CD4-positive, alpha-beta T cell treated with Interleukin-1 beta for 1 hour (primary cell): ENCODE data around the gene RAC2.

Source experiments
- DNase-seq, 2 donors: peaks; one replicate each; pipeline ENCODE4 v3.0.0-alpha.2; 2020 to 2022

RAC2 gene

GRCh38 chr22:37215890-37216289, 28.2 kb downstream of the RAC2 start:
- no peak for DNase-seq

- DNase-seq: no peak
Observed at GRCh38 chr22:37214731-37215030, 29.4 kb downstream of the RAC2 start.

DNA sequence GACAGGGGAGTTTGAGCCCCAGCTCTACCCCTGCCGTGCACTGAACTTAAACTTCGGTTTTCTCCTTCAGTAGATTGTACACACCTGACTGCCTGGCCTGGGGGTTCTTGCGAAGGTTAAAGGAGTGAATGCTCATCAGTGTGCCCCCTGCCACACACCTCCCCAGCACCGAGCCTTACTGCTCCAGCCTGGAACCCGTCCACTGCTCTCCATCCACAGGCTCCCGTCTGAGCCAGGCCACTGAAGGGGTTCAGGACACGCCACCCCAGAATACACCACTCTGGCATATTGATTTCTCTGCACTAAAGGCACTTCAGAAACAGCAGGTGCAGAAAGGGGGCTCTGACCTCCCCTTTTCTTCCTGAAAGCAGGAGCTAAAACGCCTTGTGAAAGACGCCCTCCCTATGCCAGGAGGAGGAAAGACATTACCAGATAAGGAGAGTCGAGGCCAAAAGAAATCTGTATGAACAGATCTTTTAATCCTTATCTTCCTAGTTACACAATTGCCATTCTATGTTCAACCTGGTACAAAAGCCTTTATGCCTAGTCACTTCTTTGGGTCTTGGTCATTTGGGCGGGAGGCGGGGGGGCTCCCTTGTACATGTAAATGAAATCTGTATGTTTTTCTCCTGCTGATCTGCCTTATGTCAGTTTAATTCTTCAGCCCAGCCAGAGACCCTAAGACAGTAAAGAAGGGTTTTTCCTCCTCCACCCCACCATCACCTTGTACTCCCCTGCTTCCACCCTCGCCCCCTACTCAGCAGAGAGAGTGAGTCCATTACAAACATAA, 29.9 kb downstream of the RAC2 start:
- no peak for DNase-seq

DNA sequence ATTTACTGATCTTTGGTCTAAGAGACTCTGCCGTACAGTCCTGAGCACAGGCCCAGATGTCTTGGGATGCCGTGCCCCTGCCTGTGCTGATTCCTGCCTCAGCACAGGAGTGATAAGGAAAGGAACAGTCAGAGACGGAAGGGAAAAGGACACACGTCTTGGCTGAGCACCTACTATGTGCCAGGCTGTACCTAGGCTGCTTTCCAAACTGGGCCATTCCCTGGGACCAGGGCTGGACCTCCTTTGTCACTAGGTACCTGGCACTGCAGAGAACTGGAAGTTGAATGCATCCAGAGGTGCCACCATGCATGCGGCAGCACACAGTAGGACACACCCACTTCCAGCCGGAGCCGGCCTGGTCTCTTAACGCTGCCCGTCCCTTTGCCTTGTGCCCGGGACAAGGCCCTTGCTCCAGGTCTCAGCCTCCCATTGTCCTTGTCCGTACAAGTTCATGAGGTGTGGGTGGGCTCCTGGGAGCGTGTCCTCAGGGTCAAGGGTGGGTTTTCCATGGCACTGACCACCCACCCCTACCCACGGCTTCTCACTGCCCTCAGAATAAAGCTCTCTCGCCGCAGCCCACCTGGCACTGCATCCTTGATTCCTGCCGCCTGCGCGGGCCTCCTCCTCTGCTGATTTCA, 30.7 kb downstream of the RAC2 start:
- DNase-seq: no peak

- DNase-seq: no peak
Observed at GRCh38 chr22:37212174-37212906, 31.7 kb downstream of the RAC2 start, which contains the start of gene SSTR3. SSTR3 (minus strand) TSS chr22:37212477; CDS start chr22:37207803, 4,674 bp downstream.

DNA sequence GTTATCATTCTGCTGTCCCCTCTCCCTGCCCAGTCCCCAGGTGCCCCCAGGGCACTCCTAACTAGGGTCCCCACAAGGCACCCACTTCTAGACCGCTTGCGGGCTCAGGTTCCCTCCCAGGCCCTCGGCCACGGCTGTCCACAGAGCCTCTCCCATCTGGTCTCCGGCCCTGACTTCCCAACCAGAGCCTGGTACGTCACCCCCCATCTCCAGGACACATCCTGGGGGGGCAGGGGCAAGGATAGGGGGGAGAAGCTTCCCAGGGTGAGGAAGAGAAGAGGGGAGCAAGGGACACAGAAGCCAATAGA, 32.2 kb downstream of the RAC2 start:
- DNase-seq: no peak

- no peak for DNase-seq
Observed at GRCh38 chr22:37211075-37211865, 32.8 kb downstream of the RAC2 start.

DNA sequence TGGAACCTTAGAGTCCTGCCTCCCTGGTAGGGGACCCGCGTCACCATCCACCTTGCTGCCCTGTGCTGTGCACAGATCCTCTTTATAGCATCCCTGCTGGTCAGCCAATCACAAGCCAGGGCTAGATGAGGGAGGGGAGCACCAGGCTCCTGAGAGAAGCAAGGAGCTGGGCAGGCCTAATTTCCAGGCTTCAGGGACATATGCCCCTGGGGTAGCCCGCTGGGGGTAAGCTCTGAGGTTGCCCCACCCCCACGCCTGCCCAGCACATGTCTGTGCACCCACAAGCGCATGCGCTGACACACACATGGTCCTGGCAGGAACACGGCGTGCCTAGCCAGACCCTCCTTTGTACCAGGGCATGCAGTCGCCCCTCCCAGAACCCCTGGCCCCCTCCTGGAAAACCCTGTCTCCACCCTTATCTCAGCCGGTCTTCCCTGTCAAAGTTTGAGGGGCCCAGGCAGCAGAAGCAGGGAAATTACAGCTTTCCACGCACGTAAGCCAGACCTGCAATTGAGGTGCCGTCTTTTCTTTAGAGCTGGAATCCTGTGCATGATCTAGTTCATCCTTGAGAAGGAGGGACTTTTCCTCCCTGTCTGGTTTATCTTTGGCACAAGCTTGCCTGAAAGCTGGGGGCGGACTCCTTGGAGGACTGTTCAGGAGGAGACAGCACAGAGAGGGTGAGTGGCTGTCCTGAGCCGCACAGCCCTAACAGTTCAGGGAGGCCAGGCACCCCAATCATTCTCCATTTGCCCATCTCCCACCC, 33.8 kb downstream of the RAC2 start:
- no peak for DNase-seq

DNA sequence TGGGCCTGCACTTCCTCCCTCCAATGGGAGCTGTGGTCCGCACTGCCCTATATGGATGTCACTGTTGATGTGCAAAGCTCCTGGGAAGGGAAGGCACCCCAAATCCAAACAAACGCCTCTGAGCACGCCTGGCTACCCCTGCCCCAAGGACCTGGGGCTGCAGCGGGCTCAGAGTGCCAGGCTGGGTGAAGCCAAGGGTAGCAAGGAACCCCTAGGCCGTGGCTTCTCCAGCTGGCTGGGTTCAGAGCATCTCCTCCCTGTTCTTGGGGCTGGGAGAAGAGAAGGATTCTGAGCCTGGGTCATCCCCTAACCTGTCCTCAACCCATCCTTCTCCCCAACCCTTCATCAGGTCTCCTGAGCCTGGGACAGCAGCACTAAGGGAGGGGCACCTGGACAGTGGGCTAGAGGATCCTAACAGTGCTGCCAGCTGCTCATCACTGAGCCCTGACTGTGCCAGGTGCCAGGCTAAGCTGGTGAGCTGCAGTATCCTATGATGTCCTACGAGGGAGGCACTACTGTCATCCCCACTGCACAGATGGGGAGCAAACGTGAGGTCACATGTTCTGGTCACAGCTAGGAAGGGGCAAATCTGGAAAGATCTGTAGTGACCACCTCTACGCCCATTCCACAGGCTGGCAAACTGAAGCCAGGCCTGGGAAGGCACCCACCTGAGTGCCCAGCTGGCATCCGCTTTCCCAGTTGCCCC, 34.8 kb downstream of the RAC2 start:
- no peak for DNase-seq

DNA sequence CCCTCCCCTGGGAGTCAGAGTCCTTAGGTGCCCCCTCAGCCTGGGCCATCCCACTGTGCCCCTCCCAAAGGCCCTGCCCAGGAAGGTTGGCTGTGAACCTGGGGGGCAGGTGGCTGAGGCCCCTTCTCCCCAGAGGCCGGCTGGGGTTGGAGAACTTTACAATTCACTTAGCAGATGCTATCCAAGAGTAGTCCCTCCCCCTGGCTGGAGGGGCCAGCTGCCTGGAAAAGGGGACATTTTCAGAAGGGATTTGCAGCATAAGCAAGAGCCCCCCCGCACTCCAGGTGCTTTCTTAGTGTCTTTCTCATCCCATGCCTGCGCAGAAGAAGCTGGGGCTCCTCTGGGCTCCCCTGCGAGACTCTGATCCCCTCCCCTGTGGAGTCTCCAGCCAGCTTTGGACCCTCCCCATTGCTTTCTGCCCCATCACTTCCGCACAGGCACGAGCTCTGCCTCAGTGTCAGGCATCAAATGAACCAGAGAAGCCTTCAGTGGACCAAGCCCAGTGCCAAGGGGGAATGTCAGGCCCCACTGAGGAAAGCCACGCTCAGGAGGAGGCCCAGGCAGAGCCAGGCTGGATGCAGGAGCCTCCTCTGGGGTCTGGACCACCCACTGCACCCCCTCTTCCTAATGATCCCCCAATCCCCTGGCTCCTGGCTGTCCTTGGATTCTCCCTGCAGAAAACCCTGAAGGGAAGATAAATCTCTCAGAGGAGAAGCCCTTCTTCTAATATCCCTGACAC, 35.5 kb downstream of the RAC2 start:
- DNase-seq: no peak

- DNase-seq: peak in 1 of 2 donors; percentile 36
Observed at GRCh38 chr22:37207981-37208380, 36.1 kb downstream of the RAC2 start.

GRCh38 chr22:37206841-37207821, 36.9 kb downstream of the RAC2 start:
- no peak for DNase-seq

DNA sequence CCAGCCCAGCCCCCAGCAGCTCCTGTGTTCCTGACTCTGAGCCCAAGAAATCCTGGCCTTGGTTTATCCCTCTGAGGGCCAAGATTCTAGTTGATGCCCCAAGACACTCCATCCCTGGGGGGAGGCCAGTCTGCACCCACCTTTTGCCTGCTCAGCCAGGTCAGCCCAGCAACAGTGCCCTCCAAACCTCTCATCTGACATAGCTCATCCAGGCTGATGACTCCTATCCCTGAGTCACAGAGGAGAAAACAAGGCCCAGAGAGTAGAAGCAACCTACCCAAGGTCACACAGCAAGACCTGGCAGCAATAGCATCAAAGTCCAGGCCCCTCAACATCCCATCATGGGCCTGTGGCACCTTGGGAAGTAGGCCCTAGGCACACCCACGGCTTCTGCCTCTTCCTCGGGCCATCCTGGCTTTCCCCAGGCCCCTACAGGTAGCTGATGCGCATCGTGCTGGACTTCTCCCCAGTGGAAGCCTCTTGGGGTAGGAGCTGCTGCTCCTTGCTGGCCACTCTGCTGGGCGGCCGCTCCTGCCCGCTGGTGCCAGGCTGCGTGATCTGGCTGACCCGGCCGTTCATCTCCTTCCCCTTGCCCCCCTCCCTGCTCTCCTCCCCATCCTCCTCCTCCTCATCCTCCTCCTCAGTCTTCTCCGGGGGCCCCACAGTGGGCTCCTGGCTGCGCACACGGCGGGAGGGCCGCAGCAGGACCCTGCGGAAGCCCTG, 37.8 kb downstream of the RAC2 start:
- no peak for DNase-seq

DNA sequence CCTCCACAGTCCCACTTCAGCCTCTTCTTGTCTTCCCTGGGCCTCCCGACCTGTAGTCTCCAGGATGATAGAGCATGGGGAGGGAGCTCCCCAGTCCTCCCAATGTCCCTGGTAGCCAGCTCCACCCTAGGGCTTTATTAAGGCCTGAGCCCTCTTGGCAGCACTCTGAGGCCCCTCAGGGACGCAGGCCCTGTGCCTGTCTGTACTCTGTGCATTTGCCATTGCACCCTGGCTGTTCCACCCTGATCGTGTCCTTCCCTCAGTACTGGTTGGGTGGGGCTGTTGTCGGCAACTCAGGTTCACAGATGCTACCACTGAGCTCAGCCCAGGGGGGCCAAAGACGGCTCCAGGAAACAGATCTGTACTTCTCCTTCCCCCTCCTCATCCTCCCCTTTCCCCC, 39.0 kb downstream of the RAC2 start:
- DNase-seq: no peak

DNA sequence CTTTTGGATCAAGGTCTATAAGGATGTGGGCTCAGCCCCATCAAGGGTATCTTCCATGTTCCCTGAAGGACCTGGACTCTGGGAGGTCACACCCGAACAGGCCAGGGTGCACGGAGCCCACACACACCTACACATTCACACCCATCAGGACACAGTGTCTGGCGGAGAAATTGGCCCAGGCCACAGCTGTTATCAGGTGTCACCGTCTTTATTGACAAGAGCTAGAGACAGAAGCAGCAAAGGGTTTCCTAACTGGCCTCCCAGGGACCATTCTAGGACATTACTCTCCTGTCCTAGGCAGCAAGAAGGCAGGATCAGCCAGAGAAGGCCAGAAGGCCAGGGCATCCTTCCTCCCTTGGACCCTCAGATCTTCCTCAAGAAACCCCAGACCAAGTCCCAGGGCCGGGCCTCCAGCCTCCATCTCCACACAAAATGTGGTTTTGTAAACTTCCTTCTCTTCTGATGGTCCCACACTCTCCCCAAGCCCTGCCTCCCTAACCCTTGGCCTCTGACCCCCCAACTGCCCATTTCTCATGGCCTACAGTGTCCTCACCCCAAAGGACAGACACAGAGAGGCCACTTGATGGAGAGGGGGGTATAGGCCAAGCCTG, 39.9 kb downstream of the RAC2 start:
- DNase-seq: no peak

DNA sequence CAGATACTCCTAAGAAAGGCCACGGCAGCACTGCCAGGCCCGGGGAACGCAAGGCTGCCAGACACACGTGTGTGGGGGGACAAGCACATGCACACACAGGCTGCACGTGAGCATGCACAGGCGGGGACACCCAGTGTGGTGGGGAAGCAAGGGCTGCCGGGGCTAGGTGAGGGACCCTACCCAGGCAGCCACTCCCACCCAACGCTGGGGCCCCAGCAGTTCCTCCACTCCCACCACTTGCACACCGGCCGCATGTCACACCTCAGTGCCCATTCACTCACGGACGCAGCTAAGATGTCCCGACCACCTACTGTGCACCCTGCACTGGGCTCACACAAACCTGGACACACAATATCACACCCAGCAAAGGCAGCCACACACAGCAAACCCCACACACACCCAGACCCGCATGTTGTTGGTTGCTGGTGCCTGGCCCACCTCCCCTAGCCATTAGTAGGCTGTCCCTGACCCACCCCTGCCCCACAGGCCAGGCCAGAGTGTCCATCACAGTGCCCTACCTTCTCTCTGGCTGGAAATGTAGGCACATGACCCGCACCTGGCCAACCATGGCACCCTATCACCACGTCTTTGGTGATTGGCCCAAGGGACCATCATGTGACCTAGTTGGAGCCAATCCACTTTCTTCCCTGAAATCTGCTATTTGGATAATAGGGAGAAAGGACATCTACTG, 40.6 kb downstream of the RAC2 start:
- DNase-seq: no peak

GRCh38 chr22:37202716-37203115, 41.4 kb downstream of the RAC2 start:
- DNase-seq: no peak

- no peak for DNase-seq
Observed at GRCh38 chr22:37202001-37202555, 42.0 kb downstream of the RAC2 start.
